Measurements from ENCODE around the gene JPH3.

JPH3 gene

GRCh38 chr16:87615621-87616041, 13.3 kb downstream of the JPH3 start:
- ChIA-PET CTCF (no interaction called here), POLR2A (no interaction called here)
- DNase-seq (ENCODE audit: extremely low spot score), result no peak
- no peak for TF ChIP-seq LEF1 (IDR thresholded peaks at IDR 0.05; ENCODE audit: borderline replicate concordance)
- no peak for TF ChIP-seq HDGF (IDR thresholded peaks at IDR 0.05; ENCODE audit: borderline replicate concordance)
- no peak for TF ChIP-seq ZNF384 (IDR thresholded peaks at IDR 0.05)
- TF ChIP-seq BHLHE40 (IDR thresholded peaks at IDR 0.05; ENCODE audit: borderline replicate concordance), result no peak

GRCh38 chr16:87616556-87616955, 14.2 kb downstream of the JPH3 start:
- TF ChIP-seq SUZ12 (IDR thresholded peaks at IDR 0.05) (no peak), ELF4 (IDR thresholded peaks at IDR 0.05) (no peak), BHLHE40 (IDR thresholded peaks at IDR 0.05; ENCODE audit: borderline replicate concordance) (no peak)
- ChIA-PET POLR2A (no interaction called here), CTCF (no interaction called here)
- no peak for DNase-seq (ENCODE audit: extremely low spot score)

GRCh38 chr16:87618216-87618615, 15.9 kb downstream of the JPH3 start:
- no peak for DNase-seq (ENCODE audit: extremely low spot score)
- POLR2A ChIA-PET, result no interaction called here

GRCh38 chr16:87619360-87620200, 17.3 kb downstream of the JPH3 start:
- no peak for TF ChIP-seq CTBP1 (IDR thresholded peaks at IDR 0.05; ENCODE audit: borderline replicate concordance)
- TF ChIP-seq ARNT (IDR thresholded peaks at IDR 0.05), result no peak
- no peak for TF ChIP-seq ELF4 (IDR thresholded peaks at IDR 0.05)
- TF ChIP-seq L3MBTL2 (conservative IDR thresholded peaks at IDR 0.05), result no peak
- no peak for TF ChIP-seq NFRKB (IDR thresholded peaks at IDR 0.05)
- TF ChIP-seq SP1 (IDR thresholded peaks at IDR 0.05), result no peak
- TF ChIP-seq FOXK2 (IDR thresholded peaks at IDR 0.05), result no peak
- TF ChIP-seq FOXA1 (IDR thresholded peaks at IDR 0.05), result no peak
- DNase-seq (ENCODE audit: extremely low spot score), result no peak
- ChIA-PET CTCF (interaction anchor here (1.4 kb wide), 1 partner anchor 17 kb away, joined by 5 read pairs; no protein-coding TSS in a partner anchor), POLR2A (no interaction called here)

More at GRCh38 chr16:87618216-87618615, 15.9 kb downstream of the JPH3 start:
- TF ChIP-seq SUZ12 (IDR thresholded peaks at IDR 0.05) (no peak), FOXA1 (IDR thresholded peaks at IDR 0.05) (no peak), FOXM1 (IDR thresholded peaks at IDR 0.05; ENCODE audit: borderline replicate concordance) (no peak), ELF4 (IDR thresholded peaks at IDR 0.05) (no peak), HDGF (IDR thresholded peaks at IDR 0.05; ENCODE audit: borderline replicate concordance) (no peak), NFRKB (IDR thresholded peaks at IDR 0.05) (no peak), PKNOX1 (IDR thresholded peaks at IDR 0.05) (no peak), L3MBTL2 (conservative IDR thresholded peaks at IDR 0.05) (no peak)
- CTCF ChIA-PET, result interaction anchor here (1.4 kb wide), 1 partner anchor 18 kb away, joined by 5 read pairs; no protein-coding TSS in a partner anchor

GRCh38 chr16:87620201-87620495, 17.8 kb downstream of the JPH3 start:
- TF ChIP-seq SP1 (IDR thresholded peaks at IDR 0.05) (no peak), FOXA1 (IDR thresholded peaks at IDR 0.05) (no peak), TARDBP (IDR thresholded peaks at IDR 0.05) (no peak), FOXM1 (IDR thresholded peaks at IDR 0.05; ENCODE audit: borderline replicate concordance) (no peak)
- DNase-seq (ENCODE audit: extremely low spot score), result no peak
- CTCF ChIA-PET, result no interaction called here
- POLR2A ChIA-PET, result no interaction called here

- TF ChIP-seq ZNF384 (IDR thresholded peaks at IDR 0.05) (no peak), FOXA1 (IDR thresholded peaks at IDR 0.05) (no peak), FOXK2 (IDR thresholded peaks at IDR 0.05) (no peak), LEF1 (IDR thresholded peaks at IDR 0.05; ENCODE audit: borderline replicate concordance) (no peak), CTBP1 (IDR thresholded peaks at IDR 0.05; ENCODE audit: borderline replicate concordance) (no peak), FOXM1 (IDR thresholded peaks at IDR 0.05; ENCODE audit: borderline replicate concordance) (no peak), L3MBTL2 (conservative IDR thresholded peaks at IDR 0.05) (no peak), ELF4 (IDR thresholded peaks at IDR 0.05) (no peak), BHLHE40 (IDR thresholded peaks at IDR 0.05; ENCODE audit: borderline replicate concordance) (no peak), HDGF (IDR thresholded peaks at IDR 0.05; ENCODE audit: borderline replicate concordance) (no peak), ARNT (IDR thresholded peaks at IDR 0.05) (no peak)
- ChIA-PET POLR2A (no interaction called here), CTCF (no interaction called here)
- DNase-seq (ENCODE audit: extremely low spot score), result no peak
Measured at GRCh38 chr16:87621550-87621829, 19.2 kb downstream of the JPH3 start.

GRCh38 chr16:87621976-87622713, 19.8 kb downstream of the JPH3 start:
- no peak for TF ChIP-seq BHLHE40 (IDR thresholded peaks at IDR 0.05; ENCODE audit: borderline replicate concordance)
- no peak for TF ChIP-seq FOXM1 (IDR thresholded peaks at IDR 0.05; ENCODE audit: borderline replicate concordance)
- TF ChIP-seq FOXK2 (IDR thresholded peaks at IDR 0.05), result no peak
- no peak for TF ChIP-seq HDGF (IDR thresholded peaks at IDR 0.05; ENCODE audit: borderline replicate concordance)
- TF ChIP-seq SP1 (IDR thresholded peaks at IDR 0.05), result no peak
- TF ChIP-seq NFRKB (IDR thresholded peaks at IDR 0.05), result no peak
- no peak for TF ChIP-seq ZNF384 (IDR thresholded peaks at IDR 0.05)
- no peak for TF ChIP-seq CTBP1 (IDR thresholded peaks at IDR 0.05; ENCODE audit: borderline replicate concordance)
- TF ChIP-seq SUZ12 (IDR thresholded peaks at IDR 0.05), result no peak
- CTCF ChIA-PET, result no interaction called here
- DNase-seq (ENCODE audit: extremely low spot score), result no peak
- POLR2A ChIA-PET, result no interaction called here

GRCh38 chr16:87622756-87623319, 20.5 kb downstream of the JPH3 start:
- POLR2A ChIA-PET, result no interaction called here
- no peak for DNase-seq (ENCODE audit: extremely low spot score)
- CTCF ChIA-PET, result no interaction called here
- no peak for TF ChIP-seq ZNF384 (IDR thresholded peaks at IDR 0.05)
- TF ChIP-seq FOXA1 (IDR thresholded peaks at IDR 0.05), result no peak
- no peak for TF ChIP-seq CTBP1 (IDR thresholded peaks at IDR 0.05; ENCODE audit: borderline replicate concordance)
- no peak for TF ChIP-seq TARDBP (IDR thresholded peaks at IDR 0.05)
- no peak for TF ChIP-seq NFRKB (IDR thresholded peaks at IDR 0.05)
- no peak for TF ChIP-seq PKNOX1 (IDR thresholded peaks at IDR 0.05)
- TF ChIP-seq FOXM1 (IDR thresholded peaks at IDR 0.05; ENCODE audit: borderline replicate concordance), result no peak
- TF ChIP-seq ELF4 (IDR thresholded peaks at IDR 0.05), result no peak
- TF ChIP-seq SP1 (IDR thresholded peaks at IDR 0.05), result no peak
- TF ChIP-seq L3MBTL2 (conservative IDR thresholded peaks at IDR 0.05), result no peak
- TF ChIP-seq BHLHE40 (IDR thresholded peaks at IDR 0.05; ENCODE audit: borderline replicate concordance), result no peak
- no peak for TF ChIP-seq FOXK2 (IDR thresholded peaks at IDR 0.05)
- no peak for TF ChIP-seq SUZ12 (IDR thresholded peaks at IDR 0.05)
- no peak for TF ChIP-seq LEF1 (IDR thresholded peaks at IDR 0.05; ENCODE audit: borderline replicate concordance)
- no peak for TF ChIP-seq ARNT (IDR thresholded peaks at IDR 0.05)
- no peak for TF ChIP-seq HDGF (IDR thresholded peaks at IDR 0.05; ENCODE audit: borderline replicate concordance)

Data from HEK293T (cell line).